Fibroblast of the aortic adventitia (primary cell): ENCODE results near the gene RPL36. TPM values are rescaled to one million over a fixed set of nuclear protein-coding genes. Genes with fewer than 3 reads are reported as not detected.

Experiments
- DNase-seq: peaks from one replicate; pipeline ENCODE4 v3.0.0-alpha.2; 2010; ENCODE audit warnings: low read depth
- H3K4me3 ChIP-seq: 2 replicates; pipeline ENCODE4 v1.5.1; 2011; ENCODE audit warnings: low read depth, mild to moderate bottlenecking, control low read depth, low read length, moderate library complexity
- total RNA-seq: library from RNA; depleted of rRNA; stranded (reverse); fragments of >200 nt; gene quantifications from 2 replicates; pipeline ENCODE4 v1.2.3, GENCODE V29; 2012; ENCODE audit warnings: low replicate concordance
- TF ChIP-seq, protein P1 (sequence below): IDR thresholded peaks from 2 replicates; pipeline ENCODE4 v1.5.1; 2011; ENCODE audit warnings: mild to moderate bottlenecking, low read length, control low read depth, inconsistent platforms; ENCODE audit not compliant: insufficient read depth

Gene RPL36
- total RNA-seq, 1 donor = 296 TPM

DNA sequence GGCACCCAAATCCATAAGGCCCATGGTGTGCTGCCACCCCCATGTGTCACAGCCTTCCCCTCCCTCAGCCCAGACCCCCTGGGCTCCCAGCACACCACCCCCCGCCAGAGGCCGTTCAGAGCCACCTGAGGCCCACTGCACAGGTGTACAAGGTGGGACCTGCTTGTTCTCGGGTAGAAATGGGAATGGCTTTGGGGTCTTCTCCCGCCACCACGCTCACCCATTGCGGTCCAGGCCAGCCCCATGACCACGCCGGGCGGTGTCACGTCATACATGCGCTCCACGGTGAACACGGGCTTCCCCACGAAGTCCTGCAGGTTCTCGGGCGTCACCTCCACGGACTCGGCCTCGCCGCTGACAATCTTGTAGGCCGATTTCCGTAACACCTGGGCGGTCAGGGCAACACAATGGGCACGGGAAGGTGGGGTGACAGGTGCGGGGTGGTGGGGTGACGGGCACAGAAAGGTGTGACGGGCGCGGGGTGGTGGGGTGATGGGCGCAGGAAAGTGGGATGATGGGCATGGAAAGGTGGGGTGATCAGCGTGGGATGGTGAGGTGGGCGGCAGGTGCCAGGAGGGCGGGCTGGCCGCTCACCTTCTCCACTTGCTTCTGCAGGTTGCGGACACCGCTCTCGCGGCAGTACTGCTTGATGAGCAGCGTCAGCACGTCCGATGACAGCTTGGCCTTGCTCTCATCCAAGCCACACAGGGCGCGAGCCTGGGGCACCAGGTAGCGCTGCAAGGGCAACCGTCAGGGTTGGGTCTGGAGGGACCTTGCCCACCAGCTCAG lies 4.3 kb downstream of the RPL36 start:
- no peak overlapping the region for H3K4me3 ChIP-seq
- no peak for DNase-seq
- TF ChIP-seq, protein P1, sequence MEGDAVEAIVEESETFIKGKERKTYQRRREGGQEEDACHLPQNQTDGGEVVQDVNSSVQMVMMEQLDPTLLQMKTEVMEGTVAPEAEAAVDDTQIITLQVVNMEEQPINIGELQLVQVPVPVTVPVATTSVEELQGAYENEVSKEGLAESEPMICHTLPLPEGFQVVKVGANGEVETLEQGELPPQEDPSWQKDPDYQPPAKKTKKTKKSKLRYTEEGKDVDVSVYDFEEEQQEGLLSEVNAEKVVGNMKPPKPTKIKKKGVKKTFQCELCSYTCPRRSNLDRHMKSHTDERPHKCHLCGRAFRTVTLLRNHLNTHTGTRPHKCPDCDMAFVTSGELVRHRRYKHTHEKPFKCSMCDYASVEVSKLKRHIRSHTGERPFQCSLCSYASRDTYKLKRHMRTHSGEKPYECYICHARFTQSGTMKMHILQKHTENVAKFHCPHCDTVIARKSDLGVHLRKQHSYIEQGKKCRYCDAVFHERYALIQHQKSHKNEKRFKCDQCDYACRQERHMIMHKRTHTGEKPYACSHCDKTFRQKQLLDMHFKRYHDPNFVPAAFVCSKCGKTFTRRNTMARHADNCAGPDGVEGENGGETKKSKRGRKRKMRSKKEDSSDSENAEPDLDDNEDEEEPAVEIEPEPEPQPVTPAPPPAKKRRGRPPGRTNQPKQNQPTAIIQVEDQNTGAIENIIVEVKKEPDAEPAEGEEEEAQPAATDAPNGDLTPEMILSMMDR = no peak

DNA sequence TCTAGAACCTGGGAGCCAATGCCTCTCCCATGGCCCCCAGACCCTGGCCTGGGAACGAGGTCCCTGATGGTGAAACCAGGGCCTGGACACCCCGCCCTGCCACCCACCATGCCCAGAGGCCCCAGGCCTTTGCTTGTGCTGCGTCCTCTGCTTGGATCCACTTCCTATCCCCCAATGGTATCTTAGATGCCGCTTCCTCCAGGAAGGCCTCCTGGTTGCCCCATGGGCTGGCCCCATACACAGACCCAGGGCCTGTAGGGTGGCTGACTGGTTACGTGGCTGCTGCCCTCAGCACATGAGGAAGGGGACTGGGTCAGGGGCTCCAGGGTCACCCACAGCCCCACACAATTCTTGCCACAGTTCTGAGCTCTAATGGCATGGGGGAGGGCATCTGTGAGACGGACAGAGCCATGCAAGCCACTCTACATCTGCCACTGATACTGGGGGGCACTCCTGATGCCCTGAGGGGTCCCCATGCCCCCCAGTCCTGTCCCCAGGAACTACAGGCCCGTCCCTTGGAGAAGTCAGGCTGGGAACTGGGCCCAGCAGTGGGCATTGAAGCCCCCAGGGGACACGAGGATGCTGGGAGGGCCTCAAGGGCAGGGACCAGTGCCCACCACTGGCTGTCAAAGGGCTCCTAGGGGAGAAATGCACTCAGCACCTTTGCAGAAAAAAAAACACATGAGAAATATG lies 5.0 kb downstream of the RPL36 start:
- H3K4me3 ChIP-seq = no peak overlapping the region
- TF ChIP-seq, protein P1 = no peak
- DNase-seq = no peak

DNA sequence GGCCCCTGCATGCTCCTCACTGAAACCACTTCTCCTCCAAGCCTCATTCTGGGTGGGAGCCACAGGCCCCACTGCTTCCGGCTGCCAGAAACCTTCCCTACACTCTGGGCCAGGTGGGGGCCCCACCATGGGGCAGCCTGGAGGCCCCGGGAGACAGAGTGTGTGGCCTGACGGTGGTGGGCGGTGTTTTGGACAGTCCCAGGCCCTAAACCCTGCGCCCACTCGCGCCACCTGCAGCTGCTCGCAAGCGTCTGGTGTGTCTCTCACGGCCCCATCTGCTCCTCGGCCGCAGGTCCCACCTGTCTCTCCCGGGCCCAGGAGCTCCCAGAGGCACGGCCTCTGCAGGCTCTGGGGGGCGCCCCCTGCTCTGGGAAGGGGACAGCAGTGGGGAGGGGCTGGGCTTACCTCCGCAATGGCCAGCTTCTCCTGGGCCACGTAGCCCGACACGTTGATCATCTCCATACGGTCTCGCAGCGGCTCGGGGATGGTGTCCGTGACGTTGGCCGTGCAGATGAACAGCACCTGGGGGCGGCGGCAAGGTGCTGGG lies 5.6 kb downstream of the RPL36 start:
- TF ChIP-seq, protein P1 = no peak
- no peak overlapping the region for H3K4me3 ChIP-seq
- no peak for DNase-seq

DNA sequence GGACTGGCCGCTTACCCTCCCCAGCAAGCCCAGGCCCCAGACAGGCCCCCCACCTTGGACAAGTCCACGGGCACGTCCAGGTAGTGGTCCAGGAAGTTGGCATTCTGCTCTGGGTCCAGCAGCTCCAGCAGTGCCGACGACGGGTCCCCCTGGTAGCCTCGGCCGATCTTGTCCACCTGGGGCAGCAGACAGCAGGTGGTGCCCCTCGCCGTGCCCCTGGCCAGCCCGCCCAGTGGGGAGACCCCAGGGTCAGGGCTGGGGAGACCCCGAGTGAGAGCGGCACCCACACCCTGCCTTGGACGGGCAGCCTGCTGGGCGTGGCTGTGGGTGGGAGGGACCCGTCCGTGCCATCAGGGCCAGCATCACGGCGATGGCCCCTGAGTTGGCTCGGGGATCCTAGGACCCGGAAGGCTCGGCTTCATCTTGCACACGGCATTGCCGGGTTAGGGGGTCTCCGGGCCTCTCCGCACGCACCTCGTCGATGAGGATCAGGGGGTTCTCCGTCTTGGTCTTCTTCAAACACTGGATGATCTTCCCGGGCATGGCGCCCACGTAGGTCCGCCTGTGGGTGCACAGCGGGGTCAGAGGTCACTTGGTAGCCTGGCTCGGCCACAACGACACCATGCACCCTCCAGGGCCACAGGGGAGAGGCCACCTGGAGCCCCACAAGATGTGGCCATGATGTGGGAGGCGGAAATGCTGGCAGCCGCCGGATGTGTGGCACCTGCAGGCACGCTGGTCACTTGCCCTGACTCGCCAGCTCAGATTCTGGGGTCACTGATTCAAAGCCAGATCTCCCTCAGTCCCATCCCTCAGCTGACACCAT lies 6.3 kb downstream of the RPL36 start:
- TF ChIP-seq, protein P1 = no peak
- H3K4me3 ChIP-seq = no peak overlapping the region
- no peak for DNase-seq

DNA sequence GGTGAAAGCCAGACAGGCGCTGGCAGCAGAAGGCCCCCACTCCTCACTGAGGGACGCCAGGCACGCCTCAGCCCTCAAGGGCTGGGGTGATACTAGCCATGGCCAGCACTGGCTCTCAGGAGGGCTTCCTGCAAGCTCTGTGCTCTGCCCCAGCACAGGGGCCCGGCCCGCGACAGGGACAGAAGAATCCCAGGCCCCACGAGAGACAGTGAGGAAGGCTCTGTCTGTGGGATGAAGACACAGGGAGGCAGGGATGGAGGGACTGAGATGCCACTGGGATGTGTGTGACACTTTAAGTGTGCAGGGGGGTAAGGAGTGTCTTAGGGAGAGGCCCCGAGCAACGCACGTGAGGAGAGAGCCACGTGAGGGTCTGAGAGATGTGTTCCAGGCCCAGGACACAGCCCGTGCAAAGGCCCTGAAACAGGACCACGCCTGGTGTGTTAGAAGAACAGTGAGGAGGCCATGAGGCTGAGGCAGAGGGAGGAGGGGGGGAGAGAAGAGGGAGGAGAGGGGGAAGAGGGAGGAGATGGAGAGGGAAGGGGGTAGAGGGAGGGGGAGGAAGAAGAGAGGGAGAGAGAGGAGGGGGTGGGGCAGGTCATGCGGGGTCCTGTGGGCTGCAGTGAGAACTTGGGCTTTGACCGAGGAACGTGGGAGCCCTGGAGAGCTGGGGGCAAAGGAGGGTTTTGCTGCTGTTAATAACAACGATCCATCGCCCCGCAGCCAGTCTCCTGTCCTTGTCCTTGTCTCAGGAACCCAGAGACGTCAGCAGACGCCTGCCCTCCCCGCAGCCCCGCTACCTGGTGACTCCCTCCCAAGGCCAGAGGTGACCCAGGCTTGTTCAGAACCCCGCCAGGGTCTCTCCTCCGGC lies 7.2 kb downstream of the RPL36 start:
- TF ChIP-seq, protein P1 = no peak
- DNase-seq = no peak
- no peak overlapping the region for H3K4me3 ChIP-seq
